Activated CD8-positive, alpha-beta memory T cell treated with anti-CD3 and anti-CD28 coated beads for 48 hours (primary cell): ENCODE data around the gene NPAS1.
"Not testable (repeated sequence)": the region's sequence is repeated elsewhere in the genome, so short reads cannot be mapped to it uniquely, and the experiment has no call there.

Source experiments
- DNase-seq, 3 experiments: peaks; one replicate each; pipeline ENCODE4 v3.0.0-alpha.2; 2020; ENCODE audit warnings: low read depth in 2 of 3, low spot score in 2 of 3

Gene NPAS1

GRCh38 chr19:47044946-47045866, 25.6 kb downstream of the NPAS1 start:
- no peak for DNase-seq

GRCh38 chr19:47045867-47046470, 26.3 kb downstream of the NPAS1 start:
- no peak for DNase-seq

GRCh38 chr19:47047272-47047762, 27.7 kb downstream of the NPAS1 start:
- DNase-seq, result no peak

- peak; percentile 44 to 58 (median 45) for DNase-seq
Observed at GRCh38 chr19:47047763-47048405, 28.2 kb downstream of the NPAS1 start.

DNA sequence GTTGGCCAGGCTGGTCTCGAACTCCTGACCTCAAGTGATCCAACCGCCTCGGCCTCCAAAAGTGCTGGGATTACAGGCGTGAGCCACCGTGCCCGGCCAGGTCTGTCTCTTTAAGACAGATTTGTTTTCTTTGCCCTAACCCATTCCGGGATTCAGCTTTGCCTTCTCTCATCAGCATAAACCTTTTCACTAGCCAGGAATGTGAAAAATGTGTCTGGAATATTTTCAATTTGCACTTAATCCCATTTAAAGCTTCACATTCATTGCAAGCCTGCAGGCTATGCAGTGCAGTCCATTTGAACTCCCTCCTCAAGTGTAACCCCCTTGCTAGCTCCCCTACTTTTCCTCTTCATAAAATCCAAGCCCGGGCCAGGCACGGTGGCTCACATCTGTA, 29.7 kb downstream of the NPAS1 start:
- DNase-seq, result no peak

GRCh38 chr19:47050562-47050961, 30.9 kb downstream of the NPAS1 start:
- not testable (repeated sequence) for DNase-seq

DNA sequence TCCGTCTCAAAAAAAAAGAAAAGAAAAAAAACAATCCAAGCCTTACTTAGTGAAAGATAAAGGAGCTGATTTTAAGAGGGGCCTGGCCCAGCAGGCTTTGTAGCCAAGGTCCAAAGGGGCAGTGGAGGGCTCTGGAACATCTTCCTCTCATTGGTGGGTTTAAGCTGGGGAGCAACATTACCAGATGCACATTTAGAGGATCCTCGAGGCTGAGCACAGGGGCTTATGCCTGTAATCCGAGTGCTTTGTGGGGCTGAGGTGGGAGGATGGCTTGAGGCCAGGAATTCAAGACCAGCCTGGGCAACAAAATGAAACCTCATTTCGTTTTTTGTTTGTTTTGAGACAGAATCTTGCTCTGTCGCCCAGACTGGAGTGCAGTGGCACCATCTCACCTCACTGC, 36.8 kb downstream of the NPAS1 start:
- no peak for DNase-seq

GRCh38 chr19:47057328-47057727, 37.7 kb downstream of the NPAS1 start:
- DNase-seq, result no peak

DNA sequence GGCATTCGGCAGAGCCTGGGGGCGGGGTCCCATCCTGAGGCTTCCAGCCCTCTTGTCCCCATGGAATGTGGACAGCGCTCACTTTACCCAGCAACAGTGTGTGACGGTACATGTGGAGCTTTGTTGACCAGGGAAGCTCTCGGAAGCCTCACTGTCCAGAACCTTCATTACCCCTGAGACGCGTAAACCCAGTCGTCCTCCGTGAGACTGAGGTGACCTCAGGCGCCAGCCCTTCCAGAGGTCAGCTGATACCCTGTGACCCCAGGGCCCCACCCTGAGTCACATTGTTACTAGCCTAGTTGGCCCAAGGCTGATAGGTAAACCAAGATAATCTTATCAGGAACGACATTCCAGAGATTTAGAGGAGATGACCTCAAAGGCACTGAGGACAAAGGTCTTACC, 39.0 kb downstream of the NPAS1 start:
- no peak for DNase-seq

GRCh38 chr19:47063874-47064273, 44.2 kb downstream of the NPAS1 start:
- no peak for DNase-seq

GRCh38 chr19:47065242-47065641, 45.6 kb downstream of the NPAS1 start:
- DNase-seq, result no peak

DNA sequence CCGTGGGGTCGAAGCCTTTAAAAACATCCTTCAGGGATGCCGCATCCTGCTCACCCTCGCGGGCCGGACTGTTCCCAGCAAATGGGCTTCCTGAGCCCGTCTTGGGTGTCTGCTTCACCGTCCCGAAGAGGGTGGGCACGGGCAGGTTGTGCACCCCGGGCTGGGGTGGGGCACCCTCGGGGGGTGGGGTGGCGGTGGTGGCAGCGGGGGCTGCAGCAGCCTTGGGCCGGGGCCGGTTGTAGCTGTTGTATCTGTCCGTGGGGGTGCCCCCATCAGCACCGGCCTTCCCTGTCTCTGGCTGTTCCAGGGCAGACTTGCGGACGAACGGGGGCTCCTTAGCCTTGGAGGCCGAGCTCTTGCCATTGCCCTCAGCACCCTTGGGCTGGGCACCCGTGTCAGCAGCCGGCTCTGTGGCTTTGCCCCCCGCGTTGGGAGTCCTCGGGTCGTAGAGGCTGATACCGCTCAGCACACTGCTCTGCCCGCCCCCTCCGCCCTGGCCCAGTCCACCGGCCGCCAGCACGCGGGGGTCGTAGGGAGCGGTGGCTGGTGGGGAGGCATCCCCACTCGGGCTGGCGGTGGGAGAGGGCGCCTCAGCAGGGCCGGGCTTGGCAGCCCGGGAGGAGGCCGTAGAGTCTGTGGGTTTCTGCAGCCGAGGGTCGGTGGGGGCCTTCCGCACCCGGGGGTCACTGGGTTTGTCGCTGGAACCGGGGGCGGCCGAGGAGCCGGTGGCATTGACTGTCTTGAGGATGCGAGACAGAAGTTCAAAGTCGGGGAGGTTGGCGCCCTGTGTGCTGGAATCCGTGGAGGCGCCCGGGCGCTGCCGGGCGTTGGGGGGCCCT, 47.0 kb downstream of the NPAS1 start:
- DNase-seq, result no peak

- DNase-seq, result no peak
Observed at GRCh38 chr19:47067215-47067847, 47.7 kb downstream of the NPAS1 start.

- no peak for DNase-seq
Observed at GRCh38 chr19:47068246-47068645, 48.6 kb downstream of the NPAS1 start.

GRCh38 chr19:47068876-47069406, 49.3 kb downstream of the NPAS1 start:
- DNase-seq, result no peak

DNA sequence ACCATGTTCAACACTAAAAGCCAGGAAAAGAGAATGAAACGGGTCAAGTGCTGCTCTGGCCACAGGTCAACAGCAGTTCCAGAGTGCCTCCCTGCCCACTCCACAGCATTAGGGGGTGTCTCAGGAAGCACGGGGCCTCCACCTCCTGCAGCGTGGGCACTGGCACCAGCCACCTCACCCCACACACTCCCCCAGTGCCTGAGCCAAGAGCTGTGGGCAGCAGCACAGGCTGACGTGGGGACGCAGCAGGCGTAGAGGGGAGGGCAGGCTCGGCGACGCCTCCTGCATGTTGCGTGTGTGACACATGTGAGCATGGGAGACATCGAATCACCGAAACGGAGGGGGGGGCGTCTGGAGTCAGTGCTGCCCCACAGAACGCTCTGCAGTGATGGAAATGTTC, 50.2 kb downstream of the NPAS1 start:
- no peak for DNase-seq

DNA sequence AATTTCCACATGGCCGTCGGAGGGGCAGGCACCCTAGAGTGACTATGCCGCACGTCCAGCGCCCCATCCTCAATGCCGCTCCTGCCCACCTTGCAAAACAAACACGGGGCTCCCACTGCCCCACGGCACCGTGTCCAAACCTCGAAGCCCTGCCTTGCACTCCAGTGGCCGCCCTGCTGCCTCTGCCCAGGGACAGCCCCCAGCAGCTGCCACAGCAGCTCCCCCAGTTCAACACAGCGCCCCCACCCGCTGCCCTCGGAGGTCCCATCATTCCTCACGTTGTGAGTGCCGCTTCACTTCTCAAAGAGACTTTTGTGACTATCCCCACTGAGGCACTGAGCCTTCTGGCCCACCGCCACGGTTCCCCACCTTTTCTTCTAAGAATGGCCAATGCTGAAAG, 51.1 kb downstream of the NPAS1 start:
- no peak for DNase-seq

DNA sequence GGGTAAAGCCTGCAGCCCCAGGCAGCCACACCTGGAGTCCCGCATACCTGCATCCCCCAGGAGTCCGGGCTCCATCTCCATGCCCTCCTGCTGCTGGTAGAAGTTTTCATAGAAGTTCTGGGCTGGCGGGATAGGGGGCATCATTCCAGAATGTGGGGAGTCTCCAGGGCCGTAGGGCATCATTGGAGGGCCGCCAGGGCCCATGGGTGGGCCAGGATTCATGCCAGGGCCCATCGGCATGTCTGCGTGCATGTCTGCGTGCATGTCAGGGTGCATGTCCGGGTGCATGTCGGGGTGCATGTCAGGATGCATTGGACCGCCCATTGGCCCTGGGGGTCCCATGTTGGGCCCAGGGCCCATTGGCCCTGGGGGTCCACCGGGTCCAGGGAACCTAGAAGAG, 52.1 kb downstream of the NPAS1 start:
- DNase-seq, result no peak

GRCh38 chr19:47072323-47072722, 52.7 kb downstream of the NPAS1 start:
- no peak for DNase-seq

- no peak for DNase-seq
Observed at GRCh38 chr19:47073574-47073973, 53.9 kb downstream of the NPAS1 start.
